H1 (cell line): ENCODE data around the gene MRPS25. TPM values are rescaled to one million over a fixed set of nuclear protein-coding genes. Genes with fewer than 3 reads are reported as not detected.

Experiments
- CTCF ChIA-PET: fragments of 300-600 bp; sonication (Branson Sonifier 250); formaldehyde crosslinking; loops from one replicate; lab custom pipeline; 2021; ENCODE audit not compliant: partially characterized antibody; lab: Charles Lee
- POLR2A ChIA-PET: fragments of 300-600 bp; sonication (Branson Sonifier 250); formaldehyde crosslinking; loops from one replicate; lab custom pipeline; 2021; ENCODE audit warnings: inconsistent platforms; ENCODE audit not compliant: partially characterized antibody; lab: Charles Lee
- DNase-seq, 2 experiments: peaks; one replicate each; pipeline versions ENCODE4 v3.0.0 to v3.0.0-alpha.2; 2010 to 2022; ENCODE audit warnings: low spot score in 2 of 2, low read depth in 1 of 2, mixed read lengths in 1 of 2
- FAIRE-seq: peaks from 2 replicates; lab custom pipeline; 2011; peaks lifted over from hg19 to GRCh38; lab: Jason Lieb, UNC
- H2AFZ ChIP-seq: 2 replicates; pipeline ENCODE4 v1.8.1; 2012; ENCODE audit warnings: low read length, inconsistent platforms
- H2AK5ac ChIP-seq: 2 replicates; pipeline ENCODE4 v1.6.1; 2013; ENCODE audit warnings: low read depth, low read length
- H2BK120ac ChIP-seq: replicated peaks from 2 replicates; pipeline ENCODE3; 2013; ENCODE audit warnings: low read depth, low read length, inconsistent platforms
- H2BK12ac ChIP-seq: 2 replicates; pipeline ENCODE4 v1.6.1; 2013; ENCODE audit warnings: low read depth, low read length
- H2BK15ac ChIP-seq: 2 replicates; pipeline ENCODE4 v1.6.1; 2013; ENCODE audit warnings: low read length
- H2BK20ac ChIP-seq: 2 replicates; pipeline ENCODE4 v1.6.1; 2013; ENCODE audit warnings: low read length
- H2BK5ac ChIP-seq: 2 replicates; pipeline ENCODE4 v1.6.1; 2013; ENCODE audit warnings: low read depth, low read length
- H3K14ac ChIP-seq: 2 replicates; pipeline ENCODE4 v1.6.1; 2013; ENCODE audit warnings: inconsistent platforms; ENCODE audit not compliant: insufficient read length
- H3K18ac ChIP-seq: 2 replicates; pipeline ENCODE4 v1.6.1; 2013; ENCODE audit warnings: low read length; ENCODE audit errors: extremely low read depth
- H3K23ac ChIP-seq: 2 replicates; pipeline ENCODE4 v1.6.1; 2013; ENCODE audit warnings: inconsistent platforms; ENCODE audit not compliant: insufficient read length
- H3K23me2 ChIP-seq: 2 replicates; pipeline ENCODE4 v1.6.1; 2013; ENCODE audit warnings: low read depth, low read length
- H3K27ac ChIP-seq: 2 replicates; pipeline ENCODE4 v1.6.1; 2011; ENCODE audit warnings: low read depth, low read length, inconsistent platforms
- H3K27me3 ChIP-seq, 4 experiments: replicated peaks in 1 of 4; 1 replicate in 1 of 4; 2 replicates in 3 of 4; pipeline versions ENCODE4 v1.6.1 to v1.8.1; 2011 to 2013; ENCODE audit warnings: low read length in 3 of 4, mild to moderate bottlenecking in 3 of 4, inconsistent platforms in 2 of 4, mixed read lengths in 2 of 4, moderate library complexity in 1 of 4; ENCODE audit not compliant: control insufficient read depth in 3 of 4, insufficient read depth in 3 of 4; ENCODE audit errors: extremely low read depth in 1 of 4
- H3K36me3 ChIP-seq, 4 experiments: 2 replicates each; pipeline versions ENCODE4 v1.6.1 to v1.8.1; 2011 to 2013; ENCODE audit warnings: mild to moderate bottlenecking in 4 of 4, low read length in 3 of 4, moderate library complexity in 2 of 4, control low read depth in 1 of 4, inconsistent platforms in 1 of 4; ENCODE audit not compliant: insufficient read depth in 4 of 4, control insufficient read depth in 2 of 4
- H3K4ac ChIP-seq: replicated peaks from 2 replicates; pipeline ENCODE3; 2013; ENCODE audit warnings: low read length, low read depth, mixed read lengths, inconsistent platforms; ENCODE audit not compliant: insufficient read length
- H3K4me1 ChIP-seq, 4 experiments: replicated peaks in 1 of 4; 1 replicate in 1 of 4; 2 replicates in 3 of 4; pipeline versions ENCODE4 v1.6.1 to v1.8.1; 2011 to 2013; ENCODE audit warnings: low read length in 3 of 4, inconsistent platforms in 2 of 4, mixed read lengths in 1 of 4; ENCODE audit not compliant: insufficient read depth in 4 of 4, control insufficient read depth in 3 of 4
- H3K4me2 ChIP-seq, 2 experiments: 2 replicates each; pipeline versions ENCODE4 v1.6.1 to v1.8.1; 2011 to 2013; ENCODE audit warnings: low read depth in 2 of 2, low read length in 2 of 2, control low read depth in 1 of 2, inconsistent platforms in 1 of 2, mild to moderate bottlenecking in 1 of 2; ENCODE audit not compliant: insufficient read depth in 1 of 2
- H3K4me3 ChIP-seq, 4 experiments: fragments of 200-600, 300-600 bp in 1 of 4; sonication (generic), shearing (Covaris generic), sonication (Bioruptor Twin) in 1 of 4; 2 replicates each; pipeline versions ENCODE4 v1.5.1 to v1.8.1; 2011 to 2016; ENCODE audit warnings: low read length in 4 of 4, low read depth in 3 of 4, control low read depth in 2 of 4, inconsistent platforms in 2 of 4, mild to moderate bottlenecking in 2 of 4, mixed read lengths in 1 of 4, moderate library complexity in 1 of 4; ENCODE audit not compliant: insufficient read depth in 2 of 4; ENCODE audit errors: extremely low read depth in 1 of 4
- H3K56ac ChIP-seq: replicated peaks from 2 replicates; pipeline ENCODE3; 2013; ENCODE audit warnings: low read depth, mild to moderate bottlenecking, mixed read lengths, low read length, inconsistent platforms; ENCODE audit not compliant: insufficient read length
- H3K79me1 ChIP-seq: 2 replicates; pipeline ENCODE4 v1.6.1; 2013; ENCODE audit warnings: low read depth, low read length, control low read depth
- H3K79me2 ChIP-seq, 2 experiments: 2 replicates each; pipeline versions ENCODE4 v1.6.1 to v1.8.1; 2012 to 2013; ENCODE audit warnings: low read length in 2 of 2, mild to moderate bottlenecking in 2 of 2, inconsistent platforms in 1 of 2; ENCODE audit not compliant: insufficient read depth in 2 of 2, control insufficient read depth in 1 of 2
- H3K9ac ChIP-seq, 4 experiments: replicated peaks in 1 of 4; 1 replicate in 1 of 4; 2 replicates in 3 of 4; pipeline versions ENCODE4 v1.6.1 to v1.8.1; 2011 to 2013; ENCODE audit warnings: low read depth in 3 of 4, low read length in 3 of 4, control low read depth in 2 of 4, mild to moderate bottlenecking in 2 of 4, moderate library complexity in 2 of 4, inconsistent platforms in 1 of 4; ENCODE audit errors: extremely low read depth in 1 of 4
- H3K9me3 ChIP-seq, 2 experiments: 2 replicates each; pipeline versions ENCODE4 v1.6.1 to v1.8.1; 2012 to 2013; ENCODE audit warnings: mild to moderate bottlenecking in 2 of 2, moderate library complexity in 2 of 2, control low read depth in 1 of 2, inconsistent platforms in 1 of 2, low read depth in 1 of 2, low read length in 1 of 2, mixed read lengths in 1 of 2; ENCODE audit not compliant: insufficient read depth in 2 of 2
- H4K20me1 ChIP-seq, 2 experiments: replicated peaks in 1 of 2; 2 replicates each; pipeline versions ENCODE3 to v1.8.1; 2011 to 2013; ENCODE audit warnings: inconsistent platforms in 2 of 2, low read length in 2 of 2, mild to moderate bottlenecking in 1 of 2; ENCODE audit not compliant: insufficient read depth in 2 of 2, control insufficient read depth in 1 of 2
- H4K5ac ChIP-seq: 2 replicates; pipeline ENCODE4 v1.6.1; 2013; ENCODE audit warnings: low read length, low read depth, mixed read lengths, inconsistent platforms; ENCODE audit not compliant: insufficient read length
- H4K8ac ChIP-seq: 2 replicates; pipeline ENCODE4 v1.8.0; 2013; ENCODE audit warnings: mild to moderate bottlenecking, moderate library complexity, low read length, inconsistent platforms; ENCODE audit not compliant: insufficient read depth; ENCODE audit errors: extremely low read depth
- H4K91ac ChIP-seq: replicated peaks from 2 replicates; pipeline ENCODE3; 2013; ENCODE audit warnings: low read length, mixed read lengths, inconsistent platforms; ENCODE audit not compliant: insufficient read length
- ASH2L ChIP-seq: fragments of 200-600, 300-600 bp; sonication (generic); IDR thresholded peaks from one replicate; pipeline ENCODE4 v1.7.1; 2017; ENCODE audit warnings: low read length
- BCL11A ChIP-seq, 2 experiments: IDR thresholded peaks; one replicate each; pipeline ENCODE4 v1.6.1; 2011; ENCODE audit warnings: low read depth in 2 of 2, low read length in 2 of 2, mild to moderate bottlenecking in 2 of 2
- E2F6 ChIP-seq: IDR thresholded peaks from 2 replicates; pipeline ENCODE4 v1.6.1; 2012; ENCODE audit warnings: inconsistent platforms
- MAX ChIP-seq: IDR thresholded peaks from 2 replicates; pipeline ENCODE4 v1.6.1; 2012; ENCODE audit warnings: inconsistent platforms
- NRF1 ChIP-seq: IDR thresholded peaks from 2 replicates; pipeline ENCODE4 v1.6.1; 2011; ENCODE audit warnings: mild to moderate bottlenecking, low read depth, low read length, improper control_type of control experiment
- SP4 ChIP-seq: IDR thresholded peaks from 2 replicates; pipeline ENCODE4 v1.6.1; 2012; ENCODE audit warnings: low read length, inconsistent platforms
- WGBS, 2 experiments: shearing (Covaris generic) in 1 of 2; methylation state at CpG; one replicate each; pipeline versions ENCODE4 v1.1.6 to v1.1.7; 2013 to 2015; ENCODE audit warnings: low lambda C conversion rate in 2 of 2, mixed read lengths in 2 of 2, inconsistent platforms in 1 of 2, low coverage in 1 of 2, missing lambda C conversion rate in 1 of 2; ENCODE audit not compliant: insufficient replicate concordance in 2 of 2, insufficient coverage in 1 of 2, insufficient read length in 1 of 2; ENCODE audit errors: extremely low coverage in 1 of 2, missing lambda C conversion rate in 1 of 2; 5-methylcytosine and 5-hydroxymethylcytosine counted together
- polyA plus RNA-seq, 7 experiments: library from polyadenylated mRNA; depleted of rRNA in 3 of 7; stranded (reverse) in 5 of 7; unstranded in 2 of 7; fragments of >200 nt in 5 of 7; fragments of 200-250 nt in 2 of 7; gene quantifications; 1 replicate in 5 of 7; 2 replicates in 1 of 7; 4 replicates in 1 of 7; pipeline versions ENCODE4 v1.2.1 to v1.2.3, GENCODE V29; 2011 to 2013; ENCODE audit warnings: missing spikeins in 2 of 7, mixed read lengths in 2 of 7
- total RNA-seq: library from RNA; stranded (reverse); fragmentation: NEBNext Ultra II Directional; extraction: Animal tissue kit (Norgen Biotek cat#: 25700); gene quantifications from 2 replicates; pipeline ENCODE4 v1.2.1, GENCODE V29; 2021
- TF ChIP-seq, protein P1 (sequence below): IDR thresholded peaks from 2 replicates; pipeline ENCODE4 v1.6.1; 2012; ENCODE audit warnings: low read length, inconsistent platforms
- TF ChIP-seq, protein P2 (sequence below): IDR thresholded peaks from 2 replicates; pipeline ENCODE4 v1.6.1; 2011; ENCODE audit warnings: low read depth, mild to moderate bottlenecking, low read length; ENCODE audit not compliant: insufficient read depth

The MRPS25 gene
- total and polyA plus RNA-seq, 2 of the 8 experiments (the other 6 are each of a cell fraction or from before 2014, with no cell fraction given) = 23.0 to 56.5 TPM

DNA sequence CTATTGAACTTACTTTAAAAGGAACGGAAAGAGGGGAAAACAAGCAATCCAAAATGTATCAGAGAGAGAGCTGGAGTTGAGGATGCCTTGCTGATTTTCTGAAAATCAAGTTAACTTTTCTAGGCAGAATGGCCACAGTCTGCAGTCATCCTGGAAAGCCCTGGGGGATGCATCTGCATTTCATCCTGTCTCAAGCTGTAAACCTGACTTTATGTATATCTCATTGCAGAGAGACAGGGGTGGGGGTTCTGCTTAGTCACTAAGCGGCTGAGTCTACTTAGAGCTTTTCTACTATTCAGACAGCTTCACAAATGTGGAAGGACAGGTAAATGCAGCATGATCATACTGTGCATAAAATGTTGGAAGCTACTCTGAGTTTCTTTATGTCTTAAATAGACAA lies 41.4 kb downstream of the MRPS25 start:
- no peak overlapping the region for H2BK120ac ChIP-seq
- H3K79me1 ChIP-seq = no peaks in the 10 kb centered on the region; the same call in 1 of the 2 replicates
- H2BK20ac ChIP-seq = no peak overlapping the region
- H3K18ac ChIP-seq = no peak overlapping the region
- H4K91ac ChIP-seq = no peak overlapping the region
- no peak overlapping the region for H3K4ac ChIP-seq
- H3K23me2 ChIP-seq = no peaks in the 10 kb centered on the region
- H2AFZ ChIP-seq = no peak overlapping the region
- H4K8ac ChIP-seq = no peak overlapping the region
- H3K9me3 ChIP-seq = no peaks in the 10 kb centered on the region
- H3K27me3 ChIP-seq = no peaks in the 10 kb centered on the region
- H3K14ac ChIP-seq = no peak overlapping the region
- H3K23ac ChIP-seq = no peak overlapping the region
- WGBS, 2 experiments = 92% methylated on average over 2 of the region's 2 CpGs; no CpG with 5 or more reads in 1 of the 2 experiments
- no peak overlapping the region for H2BK15ac ChIP-seq
- H3K56ac ChIP-seq = no peak overlapping the region
- peaks cover 1 to 3% of the 10 kb centered on the region in 2 experiments for H4K20me1 ChIP-seq
- DNase-seq = no peak
- no peak for FAIRE-seq
- H2BK5ac ChIP-seq = no peak overlapping the region
- TF ChIP-seq SP4 = no peak
- no peak for TF ChIP-seq MAX
- TF ChIP-seq, protein P1, sequence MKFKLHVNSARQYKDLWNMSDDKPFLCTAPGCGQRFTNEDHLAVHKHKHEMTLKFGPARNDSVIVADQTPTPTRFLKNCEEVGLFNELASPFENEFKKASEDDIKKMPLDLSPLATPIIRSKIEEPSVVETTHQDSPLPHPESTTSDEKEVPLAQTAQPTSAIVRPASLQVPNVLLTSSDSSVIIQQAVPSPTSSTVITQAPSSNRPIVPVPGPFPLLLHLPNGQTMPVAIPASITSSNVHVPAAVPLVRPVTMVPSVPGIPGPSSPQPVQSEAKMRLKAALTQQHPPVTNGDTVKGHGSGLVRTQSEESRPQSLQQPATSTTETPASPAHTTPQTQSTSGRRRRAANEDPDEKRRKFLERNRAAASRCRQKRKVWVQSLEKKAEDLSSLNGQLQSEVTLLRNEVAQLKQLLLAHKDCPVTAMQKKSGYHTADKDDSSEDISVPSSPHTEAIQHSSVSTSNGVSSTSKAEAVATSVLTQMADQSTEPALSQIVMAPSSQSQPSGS = no peak
- TF ChIP-seq BCL11A (IDR thresholded peaks at IDR 0.05; ENCODE audit: low read depth in 2 of 2, low read length in 2 of 2) = no peak
- TF ChIP-seq NRF1 = no peak
- TF ChIP-seq ASH2L = no peak
- TF ChIP-seq, protein P2, sequence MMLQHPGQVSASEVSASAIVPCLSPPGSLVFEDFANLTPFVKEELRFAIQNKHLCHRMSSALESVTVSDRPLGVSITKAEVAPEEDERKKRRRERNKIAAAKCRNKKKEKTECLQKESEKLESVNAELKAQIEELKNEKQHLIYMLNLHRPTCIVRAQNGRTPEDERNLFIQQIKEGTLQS = no peak
- no peak for TF ChIP-seq E2F6
- TF ChIP-seq, all 59 proteins: peak for 0
- H3K4me3 ChIP-seq = no peak overlapping the region
- no peak overlapping the region for H2AK5ac ChIP-seq
- H3K4me2 ChIP-seq = no peak overlapping the region
- peaks cover 0 to 4% (median 3%) of the 10 kb centered on the region in 4 experiments; a peak in 2 of 7 replicates for H3K4me1 ChIP-seq
- H4K5ac ChIP-seq = no peak overlapping the region
- no peak overlapping the region for H3K27ac ChIP-seq
- ChIA-PET POLR2A (interaction anchor here (0.9 to 3.6 kb wide), 2 partner anchors 13 to 27 kb away, joined by 3 to 9 read pairs; no protein-coding TSS in a partner anchor), CTCF (interaction anchor here (0.7 to 2.6 kb wide), 7 partner anchors 9 to 103 kb away, joined by 3 to 7 read pairs (median 3); no protein-coding TSS in a partner anchor)
- no peak overlapping the region for H3K9ac ChIP-seq
- no peak overlapping the region for H2BK12ac ChIP-seq
- peaks cover 14 to 79% (median 59%) of the 10 kb centered on the region in 4 experiments for H3K36me3 ChIP-seq
- H3K79me2 ChIP-seq = no peaks in the 10 kb centered on the region
